Measurements from ENCODE around the gene PSMB8. TPM values are rescaled to one million over a fixed set of nuclear protein-coding genes. Genes with fewer than 3 reads are reported as not detected.
"Not testable (repeated sequence)": the region's sequence is repeated elsewhere in the genome, so short reads cannot be mapped to it uniquely, and the experiment has no call there.

The PSMB8 gene
- total RNA-seq, 1 donor from 2014 or later, result 42.1 TPM

GRCh38 chr6:32838114-32838958 is 5.5 kb downstream of the PSMB8 start, which contains the start of gene TAP2:
Gene TAP2 (minus strand): TSS chr6:32838739. CDS start chr6:32838233, 506 bp downstream.
- DNase-seq (ENCODE audit: low read depth in 2 of 2), result peak; percentile 95 to 96

GRCh38 chr6:32837651-32838113 is 6.2 kb downstream of the PSMB8 start:
- DNase-seq (ENCODE audit: low read depth in 2 of 2), result peak in 1 of 2 donors; percentile 31

- DNase-seq (ENCODE audit: low read depth in 2 of 2), result no peak
Measured at GRCh38 chr6:32836873-32837272, 7.0 kb downstream of the PSMB8 start.

GRCh38 chr6:32835167-32835893 is 8.5 kb downstream of the PSMB8 start:
- DNase-seq (ENCODE audit: low read depth in 2 of 2), result no peak

- DNase-seq (ENCODE audit: low read depth in 2 of 2), result no peak
Measured at GRCh38 chr6:32833664-32834063, 10.2 kb downstream of the PSMB8 start.

- DNase-seq (ENCODE audit: low read depth in 2 of 2), result no peak
Measured at GRCh38 chr6:32832535-32832934, 11.3 kb downstream of the PSMB8 start.

- DNase-seq (ENCODE audit: low read depth in 2 of 2), result no peak
Measured at GRCh38 chr6:32830936-32831335, 12.9 kb downstream of the PSMB8 start.

GRCh38 chr6:32830017-32830416 is 13.8 kb downstream of the PSMB8 start:
- no peak for DNase-seq (ENCODE audit: low read depth in 2 of 2)

GRCh38 chr6:32829495-32829894 is 14.4 kb downstream of the PSMB8 start:
- no peak for DNase-seq (ENCODE audit: low read depth in 2 of 2)

GRCh38 chr6:32827025-32827424 is 16.8 kb downstream of the PSMB8 start:
- DNase-seq (ENCODE audit: low read depth in 2 of 2), result no peak

- DNase-seq (ENCODE audit: low read depth in 2 of 2), result peak; percentile 38 to 66
Measured at GRCh38 chr6:32825966-32826365, 17.9 kb downstream of the PSMB8 start.

- peak in 1 of 2 donors; percentile 32 for DNase-seq (ENCODE audit: low read depth in 2 of 2)
Measured at GRCh38 chr6:32819729-32820128, 24.1 kb downstream of the PSMB8 start.

- no peak for DNase-seq (ENCODE audit: low read depth in 2 of 2)
Measured at GRCh38 chr6:32818867-32819266, 25.0 kb downstream of the PSMB8 start.

GRCh38 chr6:32816746-32817204 is 27.1 kb downstream of the PSMB8 start, which contains the start of gene HLA-DOB:
Gene HLA-DOB (minus strand): TSS chr6:32817002. CDS start chr6:32816951, 51 bp downstream.
- DNase-seq (ENCODE audit: low read depth in 2 of 2), result peak; percentile 44 to 73

GRCh38 chr6:32815996-32816395 is 27.9 kb downstream of the PSMB8 start:
- no peak for DNase-seq (ENCODE audit: low read depth in 2 of 2)

GRCh38 chr6:32815115-32815514 is 28.7 kb downstream of the PSMB8 start:
- DNase-seq (ENCODE audit: low read depth in 2 of 2), result no peak

GRCh38 chr6:32814145-32814544 is 29.7 kb downstream of the PSMB8 start:
- no peak for DNase-seq (ENCODE audit: low read depth in 2 of 2)

GRCh38 chr6:32809171-32809570 is 34.7 kb downstream of the PSMB8 start:
- no peak for DNase-seq (ENCODE audit: low read depth in 2 of 2)

- DNase-seq (ENCODE audit: low read depth in 2 of 2), result no peak
Measured at GRCh38 chr6:32807020-32807580, 36.7 kb downstream of the PSMB8 start.

GRCh38 chr6:32805404-32805803 is 38.4 kb downstream of the PSMB8 start:
- DNase-seq (ENCODE audit: low read depth in 2 of 2), result not testable (repeated sequence)

- DNase-seq (ENCODE audit: low read depth in 2 of 2), result no peak
Measured at GRCh38 chr6:32803416-32803815, 40.4 kb downstream of the PSMB8 start.

- no peak for DNase-seq (ENCODE audit: low read depth in 2 of 2)
Measured at GRCh38 chr6:32799740-32800139, 44.1 kb downstream of the PSMB8 start.
